ENCODE measurements around the gene SNX1.

DNA sequence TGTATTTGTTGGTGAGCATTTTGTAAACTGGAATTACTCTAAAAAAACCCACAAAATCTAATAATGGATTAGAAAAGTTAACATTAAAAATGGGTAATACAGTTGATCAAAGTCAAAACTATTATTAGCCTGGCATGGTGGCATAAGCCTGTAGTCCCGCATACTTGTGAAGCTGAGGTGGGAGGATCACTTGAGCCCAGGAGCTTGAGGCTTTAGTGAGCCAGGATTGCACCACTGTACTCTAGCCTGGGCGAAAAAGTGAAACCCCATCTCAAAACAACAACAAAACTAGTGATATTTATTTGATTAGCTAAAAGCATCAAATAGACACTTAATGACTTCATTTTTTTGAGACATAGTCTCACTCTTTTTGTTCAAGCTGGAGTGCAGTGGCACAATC is 3.6 kb downstream of the SNX1 start:
- TF ChIP-seq POLR2AphosphoS5 (IDR thresholded peaks at IDR 0.05; ENCODE audit: low read length) = no peak
- TF ChIP-seq NR2C1 (IDR thresholded peaks at IDR 0.05) = no peak
- TF ChIP-seq, protein P1, sequence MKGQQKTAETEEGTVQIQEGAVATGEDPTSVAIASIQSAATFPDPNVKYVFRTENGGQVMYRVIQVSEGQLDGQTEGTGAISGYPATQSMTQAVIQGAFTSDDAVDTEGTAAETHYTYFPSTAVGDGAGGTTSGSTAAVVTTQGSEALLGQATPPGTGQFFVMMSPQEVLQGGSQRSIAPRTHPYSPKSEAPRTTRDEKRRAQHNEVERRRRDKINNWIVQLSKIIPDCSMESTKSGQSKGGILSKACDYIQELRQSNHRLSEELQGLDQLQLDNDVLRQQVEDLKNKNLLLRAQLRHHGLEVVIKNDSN (IDR thresholded peaks at IDR 0.05; ENCODE audit: borderline replicate concordance, extremely low read length, insufficient read depth, low read depth, low read length) = no peak

Data from GM12878 (cell line).